Subcutaneous adipose tissue (tissue), 4 donors: ENCODE results near the gene WDR5. TPM values are rescaled to one million over a fixed set of nuclear protein-coding genes. Genes with fewer than 3 reads are reported as not detected.

ENCODE experiments used
- CTCF ChIP-seq: fragments of 450-650 bp; IDR thresholded peaks from one replicate; pipeline ENCODE4 v1.5.1; 2016; ENCODE audit warnings: low read depth, mild to moderate bottlenecking, control low read depth, antibody characterized with exemption, moderate library complexity
- small RNA-seq: library from RNA; depleted of rRNA; stranded (forward); fragments of <200 nt; gene quantifications from one replicate; pipeline ENCODE3, GENCODE V24; 2016
- total RNA-seq, 4 donors: library from RNA; depleted of rRNA; stranded (reverse); fragments of >200 nt; gene quantifications; one replicate each; pipeline ENCODE4 v1.1.0, GENCODE V29; 2016

The WDR5 gene
- total RNA-seq, 4 donors from 2014 or later, result 13.7 to 17.3 (median 14.6) TPM

GRCh38 chr9:134204041-134204440 is 68.2 kb downstream of the WDR5 start:
- no peak for TF ChIP-seq CTCF

- no peak for TF ChIP-seq CTCF
These were observed 69.2 kb downstream of the WDR5 start for GRCh38 chr9:134204991-134205578.

- TF ChIP-seq CTCF, result no peak
These were observed 69.9 kb downstream of the WDR5 start for GRCh38 chr9:134205672-134206310.

- TF ChIP-seq CTCF, result no peak
These were observed 70.7 kb downstream of the WDR5 start for GRCh38 chr9:134206311-134207300.

GRCh38 chr9:134208310-134208841 is 72.5 kb downstream of the WDR5 start:
- no peak for TF ChIP-seq CTCF

- no peak for TF ChIP-seq CTCF
These were observed 73.3 kb downstream of the WDR5 start for GRCh38 chr9:134208981-134209725.

Small RNA genes lying within 50 kb of the gene (small RNA-seq; reads per million reads assigned to genes)
- gene RNU6ATAC, result 3.6 reads per million, percentile 66 among the genes with 10 or more reads in this experiment

Other genes with a start within 250 kb of the WDR5 start
- gene VAV2, start 143.8 kb upstream of the WDR5 start, total RNA-seq, result 1 to 10 TPM; 3.6 to 6.8 (median 4.8) TPM
- gene BRD3OS, start 110.6 kb upstream of the WDR5 start, total RNA-seq, result 10 to 100 TPM in 2 of 4 donors, 1 to 10 TPM in 2; 6.8 to 25.8 (median 11.4) TPM
- 10 to 100 TPM; 18.7 to 67.4 (median 22.1) TPM for gene BRD3, start 68.1 kb upstream of the WDR5 start, total RNA-seq
- gene RNU6ATAC, start 28.5 kb downstream of the WDR5 start, total RNA-seq, result not detected
- 100 to 1,000 TPM in 1 of 4 donors, 10 to 100 TPM in 3; 39.1 to 141 (median 53.6) TPM for gene RXRA, start 190.4 kb downstream of the WDR5 start, total RNA-seq